ENCODE measurements around the gene TBRG4. TPM values are rescaled to one million over a fixed set of nuclear protein-coding genes. Genes with fewer than 3 reads are reported as not detected.

TBRG4 gene
- total and polyA plus RNA-seq, 2 donors (not counting 3 experiments of a cell fraction or from before 2014, with no cell fraction given): 43.7 to 56.7 TPM

DNA sequence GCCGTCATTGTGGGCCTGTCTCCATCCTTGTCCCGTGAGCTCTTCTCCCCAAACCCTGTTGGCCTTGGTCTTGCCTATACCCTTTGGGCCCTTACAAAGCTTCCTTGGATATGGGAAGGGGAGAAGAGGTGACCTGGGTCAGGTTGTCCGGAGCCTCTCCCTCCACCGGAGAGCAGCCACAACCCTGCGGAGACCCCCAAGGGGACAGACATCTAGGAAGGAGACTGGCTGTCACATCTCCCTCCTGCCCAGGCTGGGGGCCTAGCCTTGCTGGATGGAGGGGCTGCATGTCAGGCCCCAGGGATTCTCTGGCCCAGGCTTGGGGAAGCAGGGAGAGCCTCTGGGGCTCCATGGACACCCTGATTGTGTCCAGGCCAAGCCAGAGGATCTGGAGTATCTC lies 34.6 kb downstream of the TBRG4 start:
- Histone ChIP-seq H3K27ac (ENCODE audit: insufficient read depth, low read depth, low read length) (no peak overlapping the region), H3K27me3 (ENCODE audit: control insufficient read depth in 2 of 2, insufficient read depth in 2 of 2, low read length in 2 of 2) (no peaks in the 10 kb centered on the region), H3K4me2 (ENCODE audit: insufficient read depth, low read length) (no peak overlapping the region), H3K9ac (replicated peaks; ENCODE audit: extremely low read depth, insufficient read depth, low read length) (no peak overlapping the region), H4K20me1 (replicated peaks; ENCODE audit: control insufficient read depth, extremely low read depth, insufficient read depth, low read length) (no peaks in the 10 kb centered on the region), H3K4me3 (replicated peaks in 1 of 3; ENCODE audit: insufficient read depth in 1 of 3, low read depth in 1 of 3, low read length in 3 of 3) (no peak overlapping the region), H3K4me1 (ENCODE audit: control insufficient read depth, extremely low read depth, insufficient read depth, low read length) (no peaks in the 10 kb centered on the region), H3K79me2 (ENCODE audit: control insufficient read depth, insufficient read depth, low read length) (no peaks in the 10 kb centered on the region), H3K36me3 (ENCODE audit: control insufficient read depth in 2 of 2, extremely low read depth in 1 of 2, insufficient read depth in 2 of 2, low read length in 2 of 2) (peaks cover 4 to 40% of the 10 kb centered on the region in 2 experiments), H3K9me1 (replicated peaks; ENCODE audit: control insufficient read depth, extremely low read depth, insufficient read depth, low read length) (no peaks in the 10 kb centered on the region), H3K9me3 (replicated peaks; ENCODE audit: control insufficient read depth, insufficient read depth, low read length) (no peaks in the 10 kb centered on the region), H2AFZ (ENCODE audit: low read depth, low read length) (no peak overlapping the region)
- ChIA-PET CTCF (no interaction called here), POLR2A (no interaction called here)
- intact Hi-C loops (cut with micrococcal nuclease): loop anchor here (5.0 kb wide), 1 partner anchor 105 kb away; no protein-coding TSS in a partner anchor
- TF ChIP-seq, protein P1, sequence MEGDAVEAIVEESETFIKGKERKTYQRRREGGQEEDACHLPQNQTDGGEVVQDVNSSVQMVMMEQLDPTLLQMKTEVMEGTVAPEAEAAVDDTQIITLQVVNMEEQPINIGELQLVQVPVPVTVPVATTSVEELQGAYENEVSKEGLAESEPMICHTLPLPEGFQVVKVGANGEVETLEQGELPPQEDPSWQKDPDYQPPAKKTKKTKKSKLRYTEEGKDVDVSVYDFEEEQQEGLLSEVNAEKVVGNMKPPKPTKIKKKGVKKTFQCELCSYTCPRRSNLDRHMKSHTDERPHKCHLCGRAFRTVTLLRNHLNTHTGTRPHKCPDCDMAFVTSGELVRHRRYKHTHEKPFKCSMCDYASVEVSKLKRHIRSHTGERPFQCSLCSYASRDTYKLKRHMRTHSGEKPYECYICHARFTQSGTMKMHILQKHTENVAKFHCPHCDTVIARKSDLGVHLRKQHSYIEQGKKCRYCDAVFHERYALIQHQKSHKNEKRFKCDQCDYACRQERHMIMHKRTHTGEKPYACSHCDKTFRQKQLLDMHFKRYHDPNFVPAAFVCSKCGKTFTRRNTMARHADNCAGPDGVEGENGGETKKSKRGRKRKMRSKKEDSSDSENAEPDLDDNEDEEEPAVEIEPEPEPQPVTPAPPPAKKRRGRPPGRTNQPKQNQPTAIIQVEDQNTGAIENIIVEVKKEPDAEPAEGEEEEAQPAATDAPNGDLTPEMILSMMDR (IDR thresholded peaks at IDR 0.05; ENCODE audit: extremely low read depth in 1 of 2, insufficient read depth in 1 of 2, low read depth in 1 of 2, low read length in 2 of 2): no peak
- no peak for TF ChIP-seq EZH2 (IDR thresholded peaks at IDR 0.05; ENCODE audit: borderline replicate concordance, low read depth, low read length, severe bottlenecking)
- TF ChIP-seq JUN (IDR thresholded peaks at IDR 0.05; ENCODE audit: borderline replicate concordance, insufficient read depth, insufficient read length, low read depth): no peak
- no peak for TF ChIP-seq POLR2AphosphoS5 (IDR thresholded peaks at IDR 0.05; ENCODE audit: insufficient read depth, low read depth, low read length)
- TF ChIP-seq, protein P2, sequence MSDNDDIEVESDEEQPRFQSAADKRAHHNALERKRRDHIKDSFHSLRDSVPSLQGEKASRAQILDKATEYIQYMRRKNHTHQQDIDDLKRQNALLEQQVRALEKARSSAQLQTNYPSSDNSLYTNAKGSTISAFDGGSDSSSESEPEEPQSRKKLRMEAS (IDR thresholded peaks at IDR 0.05; ENCODE audit: insufficient read depth, insufficient read length): no peak
- TF ChIP-seq GATA2 (IDR thresholded peaks at IDR 0.05; ENCODE audit: insufficient read depth, insufficient read length, low read depth, low read length): no peak
- TF ChIP-seq FOS (IDR thresholded peaks at IDR 0.05; ENCODE audit: borderline replicate concordance, insufficient read depth, low read length): no peak
- TF ChIP-seq MYC (IDR thresholded peaks at IDR 0.05; ENCODE audit: low read depth, low read length): no peak
- no peak for TF ChIP-seq POLR2A (IDR thresholded peaks at IDR 0.05; ENCODE audit: low read depth, low read length)
- BruUV-seq (replicated peaks): no TSS peak
- DNase-seq (ENCODE audit: low read depth, low spot score): no peak
- FAIRE-seq: no peak
- dilution Hi-C loops (cut with MboI; ENCODE audit: extremely low pct_ligation_motif_present, low sequenced_read_pairs): no loop called here
